ENCODE measurements around the gene MYH7. TPM values are rescaled to one million over a fixed set of nuclear protein-coding genes. Genes with fewer than 3 reads are reported as not detected.
"Not testable (repeated sequence)": the region's sequence is repeated elsewhere in the genome, so short reads cannot be mapped to it uniquely, and the experiment has no call there.

MYH7 gene
- total and polyA plus RNA-seq, 4 donors: 0.02 to 0.42 (median 0.04) TPM

GRCh38 chr14:23387916-23388882 is 47.3 kb downstream of the MYH7 start:
- H3K27ac ChIP-seq (ENCODE audit: low read depth in 1 of 2, low read length in 2 of 2): no peak overlapping the region
- TF ChIP-seq ZBTB33 (IDR thresholded peaks at IDR 0.05) (no peak), RXRA (IDR thresholded peaks at IDR 0.05) (no peak), HNF4G (IDR thresholded peaks at IDR 0.05) (no peak), REST (IDR thresholded peaks at IDR 0.05) (no peak), TAF1 (conservative IDR thresholded peaks at IDR 0.05) (no peak), RAD21 (IDR thresholded peaks at IDR 0.05) (no peak), JUND (IDR thresholded peaks at IDR 0.05) (no peak), NR2F2 (IDR thresholded peaks at IDR 0.05) (no peak)
- H3K4me1 ChIP-seq (ENCODE audit: control insufficient read depth in 4 of 4, insufficient read depth in 4 of 4, low read length in 3 of 4): no peaks in the 10 kb centered on the region
- H3K4me3 ChIP-seq (ENCODE audit: low read depth in 1 of 3, low read length in 3 of 3): no peak overlapping the region
- no peaks in the 10 kb centered on the region for H3K27me3 ChIP-seq (ENCODE audit: control insufficient read depth in 4 of 4, insufficient read depth in 4 of 4, low read length in 3 of 4)
- H3K36me3 ChIP-seq (ENCODE audit: control insufficient read depth in 4 of 4, insufficient read depth in 3 of 4, low read depth in 1 of 4, low read length in 3 of 4): no peaks in the 10 kb centered on the region
- no peak overlapping the region for H3K9ac ChIP-seq (ENCODE audit: low read depth in 1 of 2, low read length in 2 of 2)
- no peak for DNase-seq (ENCODE audit: low spot score)
- H3K9me3 ChIP-seq (ENCODE audit: control insufficient read depth in 4 of 4, low read length in 3 of 4): no peaks in the 10 kb centered on the region
- 70% methylated on average over 26 of the region's 26 CpGs for WGBS

GRCh38 chr14:23386999-23387398 is 48.5 kb downstream of the MYH7 start:
- 84% methylated on average over 1 of the region's 1 CpG for WGBS
- H3K27ac ChIP-seq (ENCODE audit: low read depth in 1 of 2, low read length in 2 of 2): no peak overlapping the region
- no peaks in the 10 kb centered on the region for H3K27me3 ChIP-seq (ENCODE audit: control insufficient read depth in 4 of 4, insufficient read depth in 4 of 4, low read length in 3 of 4)
- H3K4me3 ChIP-seq (ENCODE audit: low read depth in 1 of 3, low read length in 3 of 3): no peak overlapping the region
- TF ChIP-seq HNF4A (conservative IDR thresholded peaks at IDR 0.05) (no peak), ATF3 (IDR thresholded peaks at IDR 0.05) (no peak), TAF1 (conservative IDR thresholded peaks at IDR 0.05) (no peak), FOXA1 (IDR thresholded peaks at IDR 0.05) (no peak), FOXA2 (IDR thresholded peaks at IDR 0.05) (no peak), RXRA (IDR thresholded peaks at IDR 0.05) (no peak), REST (IDR thresholded peaks at IDR 0.05) (no peak), YY1 (IDR thresholded peaks at IDR 0.05) (no peak), SP1 (IDR thresholded peaks at IDR 0.05) (no peak), EGR1 (IDR thresholded peaks at IDR 0.05; ENCODE audit: low read depth in 2 of 2) (no peak), GABPA (IDR thresholded peaks at IDR 0.05 in 1 of 2, conservative IDR thresholded peaks at IDR 0.05 in 1 of 2) (no peak)
- no peak for DNase-seq (ENCODE audit: low spot score)
- H3K9ac ChIP-seq (ENCODE audit: low read depth in 1 of 2, low read length in 2 of 2): no peak overlapping the region
- no peaks in the 10 kb centered on the region for H3K9me3 ChIP-seq (ENCODE audit: control insufficient read depth in 4 of 4, low read length in 3 of 4)
- H3K4me1 ChIP-seq (ENCODE audit: control insufficient read depth in 4 of 4, insufficient read depth in 4 of 4, low read length in 3 of 4): no peaks in the 10 kb centered on the region
- H3K36me3 ChIP-seq (ENCODE audit: control insufficient read depth in 4 of 4, insufficient read depth in 3 of 4, low read depth in 1 of 4, low read length in 3 of 4): no peaks in the 10 kb centered on the region

GRCh38 chr14:23386266-23386657 is 49.2 kb downstream of the MYH7 start:
- not testable (repeated sequence) for H3K9me3 ChIP-seq (ENCODE audit: control insufficient read depth in 4 of 4, low read length in 3 of 4); H3K27ac ChIP-seq (ENCODE audit: low read depth in 1 of 2, low read length in 2 of 2); H3K4me3 ChIP-seq (ENCODE audit: low read depth in 1 of 3, low read length in 3 of 3); H3K9ac ChIP-seq (ENCODE audit: low read depth in 1 of 2, low read length in 2 of 2); H3K4me1 ChIP-seq (ENCODE audit: control insufficient read depth in 4 of 4, insufficient read depth in 4 of 4, low read length in 3 of 4); H3K36me3 ChIP-seq (ENCODE audit: control insufficient read depth in 4 of 4, insufficient read depth in 3 of 4, low read depth in 1 of 4, low read length in 3 of 4); H3K27me3 ChIP-seq (ENCODE audit: control insufficient read depth in 4 of 4, insufficient read depth in 4 of 4, low read length in 3 of 4); DNase-seq (ENCODE audit: low spot score)
- 81% methylated on average over 17 of the region's 17 CpGs for WGBS
